Psoas muscle (tissue), 8 donors: Measurements from ENCODE around the gene SLC47A2. TPM values are rescaled to one million over a fixed set of nuclear protein-coding genes. Genes with fewer than 3 reads are reported as not detected.

Experiments used
- ATAC-seq, 4 donors: fragments of 200-7000 bp; cut with Tn5 transposase; one replicate each; pipeline ENCODE4 v1.9.1; 2020; ENCODE audit warnings: moderate library complexity in 3 of 4, mild to moderate bottlenecking in 2 of 4
- DNase-seq, 2 donors: peaks; one replicate each; pipeline ENCODE4 v3.0.0-alpha.2; 2020
- H3K27ac ChIP-seq: fragments of 200-600 bp; one replicate; pipeline ENCODE4 v1.8.0; 2022
- H3K27me3 ChIP-seq, 3 donors: fragments of 200-600 bp in 1 of 3; one replicate each; pipeline versions ENCODE4 v1.6.1 to v1.8.0; 2013 to 2022; ENCODE audit warnings: low read length in 2 of 3, mild to moderate bottlenecking in 2 of 3, moderate library complexity in 1 of 3; ENCODE audit not compliant: insufficient read depth in 3 of 3
- H3K36me3 ChIP-seq, 2 donors: fragments of 200-600 bp in 1 of 2; one replicate each; pipeline versions ENCODE4 v1.6.1 to v1.8.0; 2013 to 2022; ENCODE audit warnings: low read depth in 1 of 2, mild to moderate bottlenecking in 1 of 2, moderate library complexity in 1 of 2; ENCODE audit not compliant: insufficient read depth in 1 of 2
- H3K4me1 ChIP-seq: fragments of 200-600 bp; one replicate; pipeline ENCODE4 v1.8.0; 2022
- H3K4me3 ChIP-seq: fragments of 200-600 bp; one replicate; pipeline ENCODE4 v1.8.0; 2022; ENCODE audit warnings: mild to moderate bottlenecking
- H3K9me3 ChIP-seq: fragments of 200-600 bp; one replicate; pipeline ENCODE4 v1.8.0; 2022
- WGBS, 3 donors: extraction: QIAGEN DNeasy Blood & Tissue Kit; methylation state at CpG; one replicate each; pipeline versions ENCODE4 v1.1.6 to v1.1.7; 2013; 5-methylcytosine and 5-hydroxymethylcytosine counted together
- intact Hi-C, 2 donors: fragments of 100-400 bp; cut with DNase I; formaldehyde crosslinking; loops; one replicate each; pipeline versions ENCODE4 v1.11.0 to v1.14.2; 2022
- polyA plus RNA-seq, 3 donors: library from polyadenylated mRNA; stranded (reverse); fragments of 200-250 nt; gene quantifications; one replicate each; pipeline ENCODE4 v1.2.3, GENCODE V29; 2013
- total RNA-seq, 4 donors: library from RNA; stranded (reverse); fragmentation: NEBNext Ultra II Directional in 2 of 4; extraction: Animal tissue kit (Norgen Biotek cat#: 25700) in 2 of 4; gene quantifications; one replicate each; pipeline versions ENCODE4 v1.2.1 to v1.2.4, GENCODE V29; 2021 to 2023
- TF ChIP-seq, protein P1 (sequence below): fragments of 200-600 bp; IDR thresholded peaks from one replicate; pipeline ENCODE4 v1.8.0; 2022; ENCODE audit warnings: antibody characterized with exemption
- donor health status: healthy with polysubstance abuse.
- donor health status: DM: no; HTN: no; CAD: no; lungs with moderate emphysema.
- donor health status: Bipolar disorder and iron deficiency.
- donor health status: healthy.
- donor health status: DM: yes; HTN: yes; CAD: no.
- donor health status: DM: no; HTN: no; CAD: no.
- donor health status: DM: no; HTN: no; CAD: no.
- donor health status: DM: yes; HTN: yes; CAD: no.

SLC47A2 gene
- total and polyA plus RNA-seq, 7 donors, result 0.01 to 1.1 (median 0.06) TPM; not detected in 3

DNA sequence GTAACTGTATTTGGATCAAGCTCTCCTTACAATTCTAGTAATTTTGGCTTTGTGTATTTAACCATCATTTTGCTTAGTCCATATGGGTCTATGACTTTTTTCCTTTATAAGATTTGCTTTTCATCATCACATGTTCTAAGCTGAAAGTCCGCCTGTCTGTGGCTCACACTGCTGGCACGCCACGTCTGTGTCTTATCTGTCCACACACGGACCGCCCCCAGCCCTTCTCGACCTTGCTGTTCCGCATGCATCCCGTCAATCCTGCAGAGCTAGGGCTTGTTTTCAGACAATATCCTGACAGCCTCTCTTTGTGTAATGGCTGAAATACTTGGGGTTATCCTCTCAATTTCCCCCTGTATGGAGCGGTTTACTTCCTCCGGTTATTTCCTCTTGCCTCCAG, 40.2 kb upstream of the SLC47A2 start:
- ATAC-seq (no peak), DNase-seq (peak in 1 of 2 donors; percentile 16)
- no peaks in the 10 kb centered on the region for H3K27me3 ChIP-seq
- 82 to 86% (median 84%) methylated on average over 10 of the region's 10 CpGs for WGBS, 3 donors
- no peak overlapping the region for H3K27ac ChIP-seq
- intact Hi-C loops, result no loop called here
- no peaks in the 10 kb centered on the region for H3K36me3 ChIP-seq
- TF ChIP-seq, protein P1, sequence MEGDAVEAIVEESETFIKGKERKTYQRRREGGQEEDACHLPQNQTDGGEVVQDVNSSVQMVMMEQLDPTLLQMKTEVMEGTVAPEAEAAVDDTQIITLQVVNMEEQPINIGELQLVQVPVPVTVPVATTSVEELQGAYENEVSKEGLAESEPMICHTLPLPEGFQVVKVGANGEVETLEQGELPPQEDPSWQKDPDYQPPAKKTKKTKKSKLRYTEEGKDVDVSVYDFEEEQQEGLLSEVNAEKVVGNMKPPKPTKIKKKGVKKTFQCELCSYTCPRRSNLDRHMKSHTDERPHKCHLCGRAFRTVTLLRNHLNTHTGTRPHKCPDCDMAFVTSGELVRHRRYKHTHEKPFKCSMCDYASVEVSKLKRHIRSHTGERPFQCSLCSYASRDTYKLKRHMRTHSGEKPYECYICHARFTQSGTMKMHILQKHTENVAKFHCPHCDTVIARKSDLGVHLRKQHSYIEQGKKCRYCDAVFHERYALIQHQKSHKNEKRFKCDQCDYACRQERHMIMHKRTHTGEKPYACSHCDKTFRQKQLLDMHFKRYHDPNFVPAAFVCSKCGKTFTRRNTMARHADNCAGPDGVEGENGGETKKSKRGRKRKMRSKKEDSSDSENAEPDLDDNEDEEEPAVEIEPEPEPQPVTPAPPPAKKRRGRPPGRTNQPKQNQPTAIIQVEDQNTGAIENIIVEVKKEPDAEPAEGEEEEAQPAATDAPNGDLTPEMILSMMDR, result no peak
- H3K4me3 ChIP-seq, result no peak overlapping the region
- no peaks in the 10 kb centered on the region for H3K9me3 ChIP-seq
- H3K4me1 ChIP-seq, result peaks cover 14% of the 10 kb centered on the region

DNA sequence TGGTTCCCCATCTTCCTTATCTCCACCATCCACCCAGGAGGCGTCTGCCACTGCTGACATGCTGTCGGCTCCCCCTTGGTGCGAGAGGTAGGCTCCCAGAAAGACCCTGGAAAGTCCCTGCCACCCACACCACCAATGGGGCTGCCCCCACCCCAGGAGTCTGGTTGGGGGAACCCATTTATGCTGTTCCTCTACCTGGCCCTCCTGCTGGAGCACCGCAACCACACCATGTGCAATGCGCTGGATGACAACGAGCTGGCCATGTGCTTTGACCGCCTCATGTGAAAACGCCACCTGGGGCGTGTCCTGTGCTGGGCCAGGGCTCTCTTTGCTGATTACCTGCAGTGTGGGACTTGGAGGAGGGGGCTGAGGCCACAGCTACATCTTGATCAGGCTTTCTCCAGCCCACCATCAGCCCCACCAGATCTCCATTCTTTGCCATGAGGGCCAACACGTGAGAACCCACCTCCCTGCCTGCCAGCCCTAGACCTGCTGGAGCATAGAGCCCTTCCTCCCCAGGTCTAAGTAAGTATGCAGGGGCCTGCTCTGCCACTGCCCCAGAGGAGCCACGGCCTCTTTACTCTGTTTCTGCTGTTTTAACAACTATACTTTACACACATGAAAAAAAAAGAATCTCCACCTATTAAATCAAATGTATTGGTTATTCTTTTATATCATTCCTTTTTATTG, 39.6 kb upstream of the SLC47A2 start:
- Histone ChIP-seq H3K4me1 (peaks cover 14% of the 10 kb centered on the region), H3K4me3 (no peak overlapping the region), H3K27ac (no peak overlapping the region), H3K27me3 (no peaks in the 10 kb centered on the region), H3K9me3 (no peaks in the 10 kb centered on the region), H3K36me3 (no peaks in the 10 kb centered on the region)
- peak in 1 of 2 donors; percentile 30 for DNase-seq
- 89 to 96% (median 94%) methylated on average over 11 of the region's 11 CpGs for WGBS, 3 donors
- TF ChIP-seq, protein P1, result no peak
- intact Hi-C loops, result no loop called here
- no peak for ATAC-seq

DNA sequence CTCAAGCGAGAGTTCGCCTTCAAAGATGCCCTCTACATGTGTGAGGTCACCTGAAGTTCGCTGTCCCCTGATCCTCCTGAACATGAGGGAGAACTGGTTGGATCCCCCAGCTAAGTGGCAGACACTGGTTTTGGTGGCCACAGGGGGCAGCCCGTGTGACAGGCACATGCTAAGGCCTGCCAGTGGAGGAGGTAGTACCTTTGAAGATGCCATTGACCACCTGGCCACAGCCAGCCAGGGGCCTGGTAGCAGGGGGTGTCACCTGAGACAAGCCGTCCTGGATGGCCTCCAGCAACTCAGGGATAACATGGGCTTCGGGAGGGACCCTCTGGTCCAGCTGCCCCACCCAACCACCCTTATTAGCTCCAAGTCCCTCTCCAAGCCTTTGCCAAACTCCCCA, 39.0 kb upstream of the SLC47A2 start:
- WGBS, 3 donors, result 85 to 95% (median 93%) methylated on average over 6 of the region's 6 CpGs
- intact Hi-C loops, result no loop called here

DNA sequence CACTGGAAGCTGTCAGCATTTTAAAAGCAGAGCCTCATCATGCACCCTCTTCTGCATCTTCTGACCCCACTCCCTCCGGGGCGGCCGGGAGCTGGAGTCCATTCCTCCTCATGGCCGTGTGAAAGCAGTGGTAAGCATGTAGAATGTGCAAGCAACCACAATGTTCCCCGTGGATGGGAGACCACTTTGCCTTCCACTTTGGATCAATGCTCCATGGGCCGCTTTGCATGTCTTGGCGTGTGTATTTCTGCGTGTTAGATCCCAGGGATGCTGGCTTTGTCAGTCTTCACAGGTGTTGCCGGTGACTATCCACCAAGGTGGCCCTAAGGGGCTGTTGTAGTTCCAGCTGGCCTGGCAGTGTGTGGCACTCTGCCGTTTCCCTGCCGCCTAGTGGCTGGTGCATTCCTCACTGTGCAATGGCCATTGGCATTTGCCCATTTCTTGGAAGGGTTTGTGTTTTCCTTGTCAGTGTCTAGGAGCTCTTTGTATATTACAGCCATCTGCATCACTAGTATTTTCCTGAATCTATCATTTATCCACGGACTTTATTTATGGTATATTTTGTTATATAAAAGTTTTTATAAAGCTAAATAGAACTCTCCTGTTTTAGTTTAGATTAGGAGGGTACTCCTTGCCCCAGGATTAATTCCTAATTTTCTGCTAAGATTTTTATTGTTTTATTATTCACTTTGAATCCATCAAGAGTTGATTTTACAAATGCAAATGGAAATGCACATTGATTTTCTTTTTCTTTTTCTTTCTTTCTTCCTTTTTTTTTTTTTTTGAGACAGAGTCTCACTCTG, 37.5 kb upstream of the SLC47A2 start:
- Histone ChIP-seq H3K9me3 (no peaks in the 10 kb centered on the region), H3K27me3 (no peaks in the 10 kb centered on the region), H3K36me3 (no peaks in the 10 kb centered on the region), H3K27ac (peak overlapping the region; percentile 92), H3K4me3 (peak overlapping the region; percentile 53), H3K4me1 (peaks cover 14% of the 10 kb centered on the region)
- DNase-seq (peak; percentile 68 to 83), ATAC-seq (peak; percentile 85 to 87 (median 86))
- TF ChIP-seq, protein P1, result peak; percentile 66
- WGBS, 3 donors, result 29 to 47% (median 31%) methylated on average over 12 of the region's 12 CpGs
- intact Hi-C loops, result loop anchor here (2.0 to 5.0 kb wide), 4 partner anchors 72 to 217 kb away; partner anchors contain the start of gene ALDH3A2 (in 2 of the 2)

More for the DNA sequence above, 39.0 kb upstream of the SLC47A2 start:
- Histone ChIP-seq H3K27ac (no peak overlapping the region), H3K27me3 (no peaks in the 10 kb centered on the region), H3K4me3 (no peak overlapping the region), H3K9me3 (no peaks in the 10 kb centered on the region), H3K36me3 (no peaks in the 10 kb centered on the region), H3K4me1 (peaks cover 14% of the 10 kb centered on the region)
- peak in 1 of 2 donors; percentile 40 for DNase-seq
- TF ChIP-seq, protein P1, result no peak
- no peak for ATAC-seq
